GM12878 (cell line): ENCODE measurements around the gene TBCD. TPM values are rescaled to one million over a fixed set of nuclear protein-coding genes. Genes with fewer than 3 reads are reported as not detected.
"Not testable (repeated sequence)": the region's sequence is repeated elsewhere in the genome, so short reads cannot be mapped to it uniquely, and the experiment has no call there.

Source experiments
- ATAC-seq: fragments of 200-7000 bp; cut with Tn5 transposase; 3 replicates; pipeline ENCODE4 v1.9.1; 2020; ENCODE audit warnings: mild to moderate bottlenecking, moderate library complexity
- BruUV-seq: library from RNA; stranded (reverse); fragments of 400-500 nt; replicated peaks from 2 replicates; lab custom pipeline; 2021; lab: Mats Ljungman, UMichigan
- CTCF ChIA-PET: fragments of 300-600 bp; sonication (Branson Sonifier 250); formaldehyde crosslinking; extraction: SDS; loops from one replicate; lab custom pipeline; 2021; ENCODE audit warnings: inconsistent platforms; lab: Yijun Ruan, JAX
- POLR2A ChIA-PET: fragments of 350-600 bp; formaldehyde crosslinking; extraction: SDS; loops from one replicate; lab custom pipeline; 2021; ENCODE audit warnings: inconsistent platforms; lab: Charles Lee
- RAD21 ChIA-PET: fragments of 300-600 bp; sonication (Branson Sonifier 250); formaldehyde crosslinking; loops from one replicate; lab custom pipeline; 2023; ENCODE audit warnings: antibody characterized with exemption; ENCODE audit not compliant: unreplicated experiment; lab: Charles Lee
- SMC1A ChIA-PET: fragments of 300-600 bp; sonication (Branson Sonifier 250); formaldehyde crosslinking; loops from one replicate; lab custom pipeline; 2023; ENCODE audit not compliant: unreplicated experiment, uncharacterized antibody; lab: Charles Lee
- DNase-seq: peaks from one replicate; pipeline ENCODE4 v3.0.0-alpha.2; 2011; ENCODE audit warnings: low read depth, low spot score
- FAIRE-seq: peaks from 3 replicates; lab custom pipeline; 2011; peaks lifted over from hg19 to GRCh38; lab: Jason Lieb, UNC
- H2AFZ ChIP-seq: 2 replicates; pipeline ENCODE4 v1.6.0; 2011; ENCODE audit warnings: low read depth, low read length, control low read depth; ENCODE audit not compliant: control insufficient read depth
- H3K27ac ChIP-seq: 2 replicates; pipeline ENCODE4 v1.5.1; 2011; ENCODE audit warnings: control low read depth; ENCODE audit not compliant: control insufficient read depth, insufficient read depth
- H3K27me3 ChIP-seq, 2 experiments: replicated peaks in 1 of 2; 2 replicates each; pipeline versions ENCODE4 v1.6.0 to v1.6.1; 2011; ENCODE audit warnings: low read length in 1 of 2; ENCODE audit not compliant: control insufficient read depth in 2 of 2, insufficient read depth in 2 of 2
- H3K36me3 ChIP-seq, 2 experiments: 2 replicates each; pipeline ENCODE4 v1.5.1; 2011; ENCODE audit warnings: low read length in 1 of 2; ENCODE audit not compliant: control insufficient read depth in 2 of 2, insufficient read depth in 2 of 2
- H3K4me1 ChIP-seq: 2 replicates; pipeline ENCODE4 v1.6.1; 2011; ENCODE audit warnings: mild to moderate bottlenecking, low read length, moderate library complexity, mixed read lengths; ENCODE audit not compliant: control insufficient read depth, insufficient read depth
- H3K4me2 ChIP-seq: 2 replicates; pipeline ENCODE4 v1.6.0; 2011; ENCODE audit warnings: control low read depth; ENCODE audit not compliant: control insufficient read depth, insufficient read depth
- H3K4me3 ChIP-seq: fragments of 200-600 bp; sonication (generic); 2 replicates; pipeline ENCODE4 v1.5.1; 2016
- H3K79me2 ChIP-seq: 2 replicates; pipeline ENCODE4 v1.6.0; 2011; ENCODE audit warnings: low read length; ENCODE audit not compliant: control insufficient read depth, insufficient read depth
- H3K9ac ChIP-seq: 2 replicates; pipeline ENCODE4 v1.8.0; 2011; ENCODE audit warnings: low read length, control low read depth, mixed read lengths; ENCODE audit not compliant: control insufficient read depth, insufficient read depth
- H3K9me3 ChIP-seq: replicated peaks from 3 replicates; pipeline ENCODE4 v1.5.1; 2011; ENCODE audit warnings: mild to moderate bottlenecking, low read length; ENCODE audit not compliant: control insufficient read depth, insufficient read depth
- H4K20me1 ChIP-seq: 2 replicates; pipeline ENCODE4 v1.6.0; 2011; ENCODE audit not compliant: control insufficient read depth, insufficient read depth
- RUNX3 ChIP-seq: IDR thresholded peaks from 2 replicates; pipeline ENCODE4 v1.6.1; 2012; ENCODE audit warnings: low read length, inconsistent platforms
- SPI1 ChIP-seq: IDR thresholded peaks from 2 replicates; pipeline ENCODE4 v1.6.1; 2011; ENCODE audit warnings: low read depth, mild to moderate bottlenecking, low read length, moderate library complexity, borderline replicate concordance; ENCODE audit not compliant: insufficient read depth
- ZSCAN29 ChIP-seq: fragments of 450-650 bp; IDR thresholded peaks from 2 replicates; pipeline ENCODE4 v1.6.1; 2017; ENCODE audit warnings: mild to moderate bottlenecking, moderate library complexity
- WGBS: methylation state at CpG from one replicate; pipeline ENCODE4 v1.1.6; 2016; ENCODE audit warnings: low lambda C conversion rate; ENCODE audit not compliant: insufficient replicate concordance, insufficient coverage; ENCODE audit errors: missing lambda C conversion rate; 5-methylcytosine and 5-hydroxymethylcytosine counted together
- in situ Hi-C: fragments of 300-500 bp; cut with MboI; formaldehyde crosslinking; loops from 9 replicates; pipeline ENCODE4 v1.14.3; 2018; ENCODE audit warnings: mixed read lengths
- intact Hi-C: fragments of 100-400 bp; cut with micrococcal nuclease; formaldehyde crosslinking; loops from one replicate; pipeline ENCODE4 v1.14.2; 2022; ENCODE audit not compliant: unreplicated experiment
- polyA plus RNA-seq, 11 experiments: library from polyadenylated mRNA; depleted of rRNA in 4 of 11; unstranded in 6 of 11; stranded (reverse) in 5 of 11; fragments of >200 nt; fragmentation: Nextera tagmentation in 4 of 11; fragmentation: Illumina TruSeq in 1 of 11; extraction: Ambion mirVana in 4 of 11; extraction: Trizol in 1 of 11; gene quantifications; 1 replicate in 1 of 11; 2 replicates in 10 of 11; pipeline versions ENCODE4 v1.2.1 to v1.2.3, GENCODE V29; 2011 to 2016; ENCODE audit warnings: inconsistent platforms in 2 of 11, missing spikeins in 2 of 11, low read depth in 1 of 11
- total RNA-seq, 4 experiments: library from RNA; depleted of rRNA in 3 of 4; stranded (reverse); fragments of >200 nt in 3 of 4; fragmentation: Illumina TruSeq in 1 of 4; extraction: Trizol in 1 of 4; gene quantifications; 2 replicates each; pipeline versions ENCODE4 v1.2.1 to v1.2.3, GENCODE V29; 2013 to 2021

The TBCD gene
- total and polyA plus RNA-seq, 10 of the 15 experiments (the other 5 are each of a cell fraction or from before 2014, with no cell fraction given), result 10.3 to 114 (median 52.4) TPM

GRCh38 chr17:82985973-82986372 is 234.1 kb downstream of the TBCD start:
- TF ChIP-seq RUNX3 (0 out of 2 replicates have a peak, but pooled peaks have one; percentile 9), ZSCAN29 (no peak)
- TF ChIP-seq, all 136 proteins: peak for 1
- WGBS, result 18% methylated on average over 17 of the region's 17 CpGs
- SMC1A ChIA-PET, result no interaction called here
- DNase-seq (no peak), FAIRE-seq (no peak), ATAC-seq (peak; percentile 59)
- no peaks in the 10 kb centered on the region for H3K36me3 ChIP-seq
- CTCF ChIA-PET, result no interaction called here
- peak overlapping the region; percentile 47; the same call in 1 of the 2 replicates for H3K4me2 ChIP-seq
- intact Hi-C loops, result no loop called here
- H4K20me1 ChIP-seq, result no peaks in the 10 kb centered on the region
- no peak overlapping the region; the same call in 1 of the 2 replicates for H2AFZ ChIP-seq
- H3K27ac ChIP-seq, result no peak overlapping the region
- H3K9ac ChIP-seq, result no peak overlapping the region
- POLR2A ChIA-PET, result no interaction called here
- peaks cover 3% of the 10 kb centered on the region; the same call in 1 of the 2 replicates for H3K4me1 ChIP-seq
- no peaks in the 10 kb centered on the region; the same call in 2 of the 3 replicates for H3K9me3 ChIP-seq
- no peak overlapping the region for H3K4me3 ChIP-seq
- in situ Hi-C loops, result no loop called here
- RAD21 ChIA-PET, result no interaction called here
- no peaks in the 10 kb centered on the region for H3K79me2 ChIP-seq
- no peaks in the 10 kb centered on the region for H3K27me3 ChIP-seq
- BruUV-seq, result no TSS peak

DNA sequence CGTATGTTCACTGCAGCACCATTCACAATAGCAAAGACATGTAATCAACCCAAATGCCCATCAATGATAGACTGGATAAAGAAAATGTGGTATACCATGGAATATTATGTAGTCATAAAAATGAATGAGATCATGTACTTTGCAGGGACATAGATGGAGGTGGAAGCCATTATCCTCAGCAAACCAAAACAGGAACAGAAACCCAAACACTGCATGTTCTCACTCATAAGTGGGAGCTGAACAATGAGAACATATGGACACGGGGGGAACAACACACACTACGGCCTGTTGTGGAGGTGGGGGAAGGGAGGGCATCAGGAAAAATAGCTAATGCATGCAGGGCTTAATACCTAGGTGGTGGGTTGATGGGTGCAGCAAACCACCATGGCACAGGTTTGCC is 237.2 kb downstream of the TBCD start:
- H4K20me1 ChIP-seq, H3K36me3 ChIP-seq, RAD21 ChIA-PET, SMC1A ChIA-PET, FAIRE-seq, intact Hi-C loops, H3K9ac ChIP-seq, H3K27ac ChIP-seq, H3K4me1 ChIP-seq, H2AFZ ChIP-seq, BruUV-seq, ATAC-seq, H3K9me3 ChIP-seq, H3K79me2 ChIP-seq, in situ Hi-C loops, H3K4me3 ChIP-seq, POLR2A ChIA-PET, H3K4me2 ChIP-seq, DNase-seq, H3K27me3 ChIP-seq: not testable (repeated sequence)
- WGBS, result 43% methylated on average over 3 of the region's 3 CpGs
- TF ChIP-seq SPI1, result peak; percentile 56; the same call in 1 of the 2 replicates
- CTCF ChIA-PET, result interaction anchor here (1.1 kb wide), 1 partner anchor 210 kb away, joined by 4 read pairs; no protein-coding TSS in a partner anchor
